Measurements from ENCODE around the gene RBBP6.

DNA sequence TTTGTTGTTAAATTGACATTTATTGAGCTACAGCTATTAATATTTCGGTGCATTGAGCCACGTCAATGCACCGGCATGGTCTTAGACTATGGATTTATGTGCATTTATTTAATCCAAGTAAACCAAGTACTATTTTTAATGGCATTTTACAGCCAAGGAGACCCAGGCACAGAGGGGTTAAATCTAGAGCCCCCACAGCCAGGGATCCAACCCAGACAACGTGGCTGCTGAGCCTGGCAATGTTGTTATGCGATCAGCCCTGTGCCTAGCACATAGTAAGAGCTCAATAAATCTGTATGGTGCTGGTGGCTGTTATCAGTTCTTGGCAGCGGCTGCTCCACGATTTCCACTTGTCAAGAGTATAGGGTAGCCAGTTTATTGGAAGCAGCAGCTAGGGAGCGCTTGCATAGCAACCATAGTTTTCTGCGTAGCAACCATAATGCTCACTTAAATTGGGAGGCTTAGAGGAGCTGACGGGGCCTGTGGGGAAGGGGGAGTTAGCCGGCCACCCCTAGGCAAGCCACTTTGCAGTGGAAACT, 541 bp upstream of the RBBP6 start:
- TF ChIP-seq, protein P1, sequence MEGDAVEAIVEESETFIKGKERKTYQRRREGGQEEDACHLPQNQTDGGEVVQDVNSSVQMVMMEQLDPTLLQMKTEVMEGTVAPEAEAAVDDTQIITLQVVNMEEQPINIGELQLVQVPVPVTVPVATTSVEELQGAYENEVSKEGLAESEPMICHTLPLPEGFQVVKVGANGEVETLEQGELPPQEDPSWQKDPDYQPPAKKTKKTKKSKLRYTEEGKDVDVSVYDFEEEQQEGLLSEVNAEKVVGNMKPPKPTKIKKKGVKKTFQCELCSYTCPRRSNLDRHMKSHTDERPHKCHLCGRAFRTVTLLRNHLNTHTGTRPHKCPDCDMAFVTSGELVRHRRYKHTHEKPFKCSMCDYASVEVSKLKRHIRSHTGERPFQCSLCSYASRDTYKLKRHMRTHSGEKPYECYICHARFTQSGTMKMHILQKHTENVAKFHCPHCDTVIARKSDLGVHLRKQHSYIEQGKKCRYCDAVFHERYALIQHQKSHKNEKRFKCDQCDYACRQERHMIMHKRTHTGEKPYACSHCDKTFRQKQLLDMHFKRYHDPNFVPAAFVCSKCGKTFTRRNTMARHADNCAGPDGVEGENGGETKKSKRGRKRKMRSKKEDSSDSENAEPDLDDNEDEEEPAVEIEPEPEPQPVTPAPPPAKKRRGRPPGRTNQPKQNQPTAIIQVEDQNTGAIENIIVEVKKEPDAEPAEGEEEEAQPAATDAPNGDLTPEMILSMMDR (IDR thresholded peaks at IDR 0.05): no peak
- TF ChIP-seq POLR2A (IDR thresholded peaks at IDR 0.05): no peak
- no peak for TF ChIP-seq EP300 (IDR thresholded peaks at IDR 0.05; ENCODE audit: low read depth)
- TF ChIP-seq POLR2AphosphoS5 (IDR thresholded peaks at IDR 0.05): no peak
